HG03039 (cell line): ENCODE results near the gene VPS54.

ENCODE experiments used
- ATAC-seq: cut with Tn5 transposase; IDR thresholded peaks from one replicate; pipeline ENCODE4 v1.9.1; 2021; ENCODE audit warnings: mild to moderate bottlenecking, moderate library complexity; ENCODE audit not compliant: unreplicated experiment

Gene VPS54

GRCh38 chr2:63926815-63927214 is 92.4 kb downstream of the VPS54 start:
- ATAC-seq, result no peak

- no peak for ATAC-seq
These were observed 104.9 kb downstream of the VPS54 start for GRCh38 chr2:63914311-63914710.

GRCh38 chr2:63903003-63903402 is 116.2 kb downstream of the VPS54 start:
- ATAC-seq, result no peak

GRCh38 chr2:63902149-63902548 is 117.1 kb downstream of the VPS54 start:
- no peak for ATAC-seq

GRCh38 chr2:63899639-63900038 is 119.6 kb downstream of the VPS54 start:
- no peak for ATAC-seq

GRCh38 chr2:63898839-63899238 is 120.4 kb downstream of the VPS54 start:
- ATAC-seq, result no peak

GRCh38 chr2:63894167-63894566 is 125.1 kb downstream of the VPS54 start:
- ATAC-seq, result no peak

GRCh38 chr2:63893163-63893562 is 126.1 kb downstream of the VPS54 start:
- ATAC-seq, result no peak

GRCh38 chr2:63891488-63892030 is 127.7 kb downstream of the VPS54 start:
- no peak for ATAC-seq

GRCh38 chr2:63890678-63891077 is 128.6 kb downstream of the VPS54 start:
- no peak for ATAC-seq

GRCh38 chr2:63888490-63889402 is 130.5 kb downstream of the VPS54 start:
- ATAC-seq, result peak; percentile 61

- ATAC-seq, result no peak
These were observed 131.2 kb downstream of the VPS54 start for GRCh38 chr2:63888053-63888452.

- ATAC-seq, result no peak
These were observed 132.8 kb downstream of the VPS54 start for GRCh38 chr2:63886445-63886844.

GRCh38 chr2:63882395-63883105 is 136.7 kb downstream of the VPS54 start:
- no peak for ATAC-seq

GRCh38 chr2:63881205-63881604 is 138.0 kb downstream of the VPS54 start:
- no peak for ATAC-seq

- no peak for ATAC-seq
These were observed 138.6 kb downstream of the VPS54 start for GRCh38 chr2:63880625-63881024.

GRCh38 chr2:63879876-63880433 is 139.3 kb downstream of the VPS54 start:
- ATAC-seq, result no peak

GRCh38 chr2:63878486-63878885 is 140.7 kb downstream of the VPS54 start:
- no peak for ATAC-seq

- no peak for ATAC-seq
These were observed 142.9 kb downstream of the VPS54 start for GRCh38 chr2:63876311-63876710.

GRCh38 chr2:63875559-63876245 is 143.5 kb downstream of the VPS54 start:
- no peak for ATAC-seq

GRCh38 chr2:63875131-63875527 is 144.1 kb downstream of the VPS54 start:
- no peak for ATAC-seq
